B cell (primary cell): ENCODE results near the gene PPP2R2D. TPM values are rescaled to one million over a fixed set of nuclear protein-coding genes. Genes with fewer than 3 reads are reported as not detected.

ENCODE experiments used
- ATAC-seq: fragments of 200-7000 bp; cut with Tn5 transposase; one replicate; pipeline ENCODE4 v1.10.0; 2021; ENCODE audit warnings: low read depth, mild to moderate bottlenecking, moderate number of reproducible peaks, moderate library complexity
- CTCF ChIA-PET: fragments of 350-600 bp; sonication (Branson Sonifier 250); formaldehyde crosslinking; loops from one replicate; lab custom pipeline; 2021; ENCODE audit warnings: antibody characterized with exemption, inconsistent platforms; lab: Charles Lee
- POLR2A ChIA-PET: fragments of 350-600 bp; sonication (Branson Sonifier 250); formaldehyde crosslinking; loops from one replicate; lab custom pipeline; 2021; ENCODE audit warnings: antibody characterized with exemption; lab: Charles Lee
- DNase-seq: peaks from one replicate; pipeline ENCODE4 v3.0.0; 2013
- H2AFZ ChIP-seq: 2 replicates; pipeline ENCODE4 v1.6.1; 2012; ENCODE audit warnings: mild to moderate bottlenecking, low read depth, low read length; ENCODE audit not compliant: insufficient read depth, poor library complexity, severe bottlenecking
- H3K27ac ChIP-seq, 2 donors: 1 replicate in 1 of 2; 2 replicates in 1 of 2; pipeline ENCODE4 v1.5.1; 2012 to 2013; ENCODE audit warnings: low read length in 2 of 2, mild to moderate bottlenecking in 2 of 2, moderate library complexity in 1 of 2
- H3K27me3 ChIP-seq, 4 experiments: fragments of 200-600 bp in 1 of 4; sonication (generic) in 1 of 4; replicated peaks in 1 of 4; 1 replicate in 2 of 4; 2 replicates in 2 of 4; pipeline versions ENCODE4 v1.6.1 to v1.7.0; 2013 to 2016; ENCODE audit warnings: low read length in 3 of 4, mild to moderate bottlenecking in 2 of 4, mixed read lengths in 1 of 4, moderate library complexity in 1 of 4; ENCODE audit not compliant: insufficient read depth in 4 of 4, control insufficient read depth in 3 of 4; ENCODE audit errors: control extremely low read depth in 1 of 4
- H3K36me3 ChIP-seq, 2 experiments: replicated peaks in 1 of 2; 1 replicate in 1 of 2; 2 replicates in 1 of 2; pipeline versions ENCODE4 v1.6.1 to v1.7.1; 2013; ENCODE audit warnings: low read length in 1 of 2; ENCODE audit not compliant: insufficient read depth in 2 of 2, control insufficient read depth in 1 of 2; ENCODE audit errors: control extremely low read depth in 1 of 2, extremely low read depth in 1 of 2
- H3K4me1 ChIP-seq, 2 donors: fragments of 200-600 bp in 1 of 2; sonication (generic) in 1 of 2; 1 replicate in 1 of 2; 2 replicates in 1 of 2; pipeline versions ENCODE4 v1.5.1 to v1.6.1; 2013 to 2017; ENCODE audit warnings: low read length in 2 of 2; ENCODE audit not compliant: control insufficient read depth in 2 of 2, insufficient read depth in 2 of 2
- H3K4me2 ChIP-seq: replicated peaks from 2 replicates; pipeline ENCODE3; 2012; ENCODE audit warnings: mild to moderate bottlenecking, low read depth, low read length; ENCODE audit not compliant: poor library complexity, severe bottlenecking
- H3K4me3 ChIP-seq, 5 experiments: fragments of 200-600 bp in 1 of 5; sonication (generic) in 1 of 5; 1 replicate in 3 of 5; 2 replicates in 2 of 5; pipeline versions ENCODE4 v1.5.1 to v1.7.0; 2011 to 2016; ENCODE audit warnings: low read length in 4 of 5, mild to moderate bottlenecking in 4 of 5, low read depth in 2 of 5, control low read depth in 1 of 5, moderate library complexity in 1 of 5; ENCODE audit not compliant: insufficient read depth in 1 of 5; ENCODE audit errors: control extremely low read depth in 1 of 5, extremely low read depth in 1 of 5
- H3K79me2 ChIP-seq: fragments of 200-600 bp; sonication (generic); one replicate; pipeline ENCODE4 v1.6.0; 2016; ENCODE audit warnings: low read length; ENCODE audit not compliant: control insufficient read depth, insufficient read depth
- H3K9ac ChIP-seq: fragments of 200-600 bp; sonication (generic); 2 replicates; pipeline ENCODE4 v1.6.1; 2017; ENCODE audit warnings: mild to moderate bottlenecking, low read length, moderate library complexity
- H3K9me3 ChIP-seq, 3 donors: one replicate each; pipeline versions ENCODE4 v1.6.1 to v1.7.1; 2013; ENCODE audit warnings: low read length in 2 of 3; ENCODE audit not compliant: control insufficient read depth in 2 of 3, insufficient read depth in 1 of 3; ENCODE audit errors: control extremely low read depth in 1 of 3
- H4K20me1 ChIP-seq: 2 replicates; pipeline ENCODE4 v1.6.0; 2012; ENCODE audit warnings: mild to moderate bottlenecking, low read length; ENCODE audit not compliant: insufficient read depth, control insufficient read depth, poor library complexity, severe bottlenecking
- H3K27ac Mint-ChIP-seq: one replicate; pipeline ENCODE4 v1.8.0; 2021; ENCODE audit warnings: mixed read lengths
- H3K27me3 Mint-ChIP-seq: one replicate; pipeline ENCODE4 v1.8.0; 2021; ENCODE audit warnings: mixed read lengths
- H3K4me1 Mint-ChIP-seq: one replicate; pipeline ENCODE4 v1.8.0; 2021; ENCODE audit warnings: mixed read lengths
- H3K4me3 Mint-ChIP-seq: one replicate; pipeline ENCODE4 v1.8.0; 2021; ENCODE audit warnings: mixed read lengths
- H3K9me3 Mint-ChIP-seq: one replicate; pipeline ENCODE4 v1.8.0; 2022; ENCODE audit warnings: mixed read lengths; ENCODE audit not compliant: insufficient read depth
- CTCF ChIP-seq: fragments of 200-600 bp; IDR thresholded peaks from one replicate; pipeline ENCODE4 v1.8.0; 2022; ENCODE audit warnings: antibody characterized with exemption, mild to moderate bottlenecking
- EZH2 ChIP-seq: IDR thresholded peaks from 2 replicates; pipeline ENCODE4 v1.6.1; 2012; ENCODE audit warnings: borderline replicate concordance, low read depth, mild to moderate bottlenecking, moderate library complexity, low read length; ENCODE audit not compliant: insufficient read depth, poor library complexity, severe bottlenecking
- WGBS: methylation state at CpG from one replicate; pipeline ENCODE4 v1.1.5; 2013; ENCODE audit warnings: missing lambda C conversion rate; ENCODE audit not compliant: insufficient coverage; 5-methylcytosine and 5-hydroxymethylcytosine counted together
- intact Hi-C: fragments of 100-400 bp; cut with micrococcal nuclease; formaldehyde crosslinking; loops from one replicate; pipeline ENCODE4 v1.10.0; 2022
- polyA plus RNA-seq: library from polyadenylated mRNA; depleted of rRNA; stranded (reverse); fragments of >200 nt; gene quantifications from 2 replicates; pipeline ENCODE4 v1.2.3, GENCODE V29; 2012
- total RNA-seq, 2 donors: library from RNA; stranded (reverse); fragments of 120-200 nt in 1 of 2; gene quantifications; 1 replicate in 1 of 2; 2 replicates in 1 of 2; pipeline versions ENCODE4 v1.2.3 to v1.2.4, GENCODE V29; 2013 to 2022

The PPP2R2D gene
- total and polyA plus RNA-seq, 2 donors (not counting 1 experiment from before 2014, with no cell fraction given) = 25.8 to 45.6 TPM

GRCh38 chr10:131942455-131942854 is 41.6 kb downstream of the PPP2R2D start:
- Mint-ChIP-seq H3K4me1 (peaks cover 1% of the 10 kb centered on the region), H3K4me3 (no peak overlapping the region)
- CTCF ChIA-PET = interaction anchor here (0.9 to 1.7 kb wide), 4 partner anchors 20 to 80 kb away, joined by 3 to 5 read pairs (median 4); partner anchors contain the start of gene PPP2R2D

More at GRCh38 chr10:131942455-131942854, 41.6 kb downstream of the PPP2R2D start:
- no peak for DNase-seq
- no peaks in the 10 kb centered on the region for H3K27me3 Mint-ChIP-seq
- Histone ChIP-seq H3K36me3 (peaks cover 4 to 63% of the 10 kb centered on the region in 2 experiments), H3K9me3 (no peaks in the 10 kb centered on the region), H4K20me1 (peaks cover 6% of the 10 kb centered on the region), H3K9ac (no peak overlapping the region), H3K79me2 (peaks cover 13% of the 10 kb centered on the region), H2AFZ (no peak overlapping the region), H3K4me1 (no peaks in the 10 kb centered on the region), H3K4me2 (no peak overlapping the region), H3K4me3 (no peak overlapping the region), H3K27me3 (no peaks in the 10 kb centered on the region), H3K27ac (no peak overlapping the region)
- POLR2A ChIA-PET = no interaction called here
- H3K27ac Mint-ChIP-seq = no peak overlapping the region
- no CpG with 5 or more reads among the region's 1 CpG for WGBS
- ATAC-seq = no peak
- no peaks in the 10 kb centered on the region for H3K9me3 Mint-ChIP-seq
- intact Hi-C loops = no loop called here
- TF ChIP-seq EZH2 (no peak), CTCF (no peak)
